NCI-H526 treated with DMSO at 0.1 percent for 48 hours (cell line): ENCODE data around the gene SLC40A1.

Experiments used
- DNase-seq: peaks from one replicate; lab custom pipeline; 2025; lab: John Stamatoyannopoulos, UW

The SLC40A1 gene

DNA sequence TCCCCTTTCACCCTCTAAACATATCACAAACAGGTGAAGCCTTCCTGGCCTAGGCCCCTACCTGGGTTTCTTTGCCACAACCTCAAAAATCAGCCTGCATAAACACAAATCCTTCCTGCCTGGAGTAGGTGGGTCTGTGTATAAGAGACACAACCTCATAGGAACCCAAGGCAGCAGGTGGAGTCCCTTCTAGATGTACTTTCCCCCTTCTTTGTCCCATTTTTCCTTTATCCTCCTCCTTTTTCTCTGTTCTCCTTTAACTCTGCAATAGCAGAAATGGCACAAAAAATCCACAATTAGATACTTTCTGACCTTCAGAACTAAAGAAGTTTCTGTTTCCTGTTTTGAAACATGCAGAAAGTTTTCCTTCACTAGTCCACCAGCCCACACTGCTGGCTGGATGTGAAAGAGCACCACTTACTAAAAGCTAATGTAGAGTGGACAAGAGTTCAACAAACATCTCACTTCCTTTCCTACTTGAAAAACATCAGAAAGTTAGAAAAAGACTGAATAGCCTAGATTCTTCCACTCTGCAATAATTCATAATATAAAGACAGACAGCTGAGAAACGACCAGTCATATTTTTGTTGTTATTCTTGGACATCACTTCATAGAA is 11.2 kb downstream of the SLC40A1 start:
- DNase-seq: no peak

GRCh38 chr2:189566046-189566445 is 14.5 kb downstream of the SLC40A1 start:
- no peak for DNase-seq

GRCh38 chr2:189561371-189562038 is 19.1 kb downstream of the SLC40A1 start:
- DNase-seq: no peak

GRCh38 chr2:189560273-189560586 is 20.4 kb downstream of the SLC40A1 start:
- DNase-seq: no peak

GRCh38 chr2:189559579-189560272 is 20.9 kb downstream of the SLC40A1 start:
- no peak for DNase-seq

GRCh38 chr2:189558516-189559272 is 21.9 kb downstream of the SLC40A1 start:
- no peak for DNase-seq

DNA sequence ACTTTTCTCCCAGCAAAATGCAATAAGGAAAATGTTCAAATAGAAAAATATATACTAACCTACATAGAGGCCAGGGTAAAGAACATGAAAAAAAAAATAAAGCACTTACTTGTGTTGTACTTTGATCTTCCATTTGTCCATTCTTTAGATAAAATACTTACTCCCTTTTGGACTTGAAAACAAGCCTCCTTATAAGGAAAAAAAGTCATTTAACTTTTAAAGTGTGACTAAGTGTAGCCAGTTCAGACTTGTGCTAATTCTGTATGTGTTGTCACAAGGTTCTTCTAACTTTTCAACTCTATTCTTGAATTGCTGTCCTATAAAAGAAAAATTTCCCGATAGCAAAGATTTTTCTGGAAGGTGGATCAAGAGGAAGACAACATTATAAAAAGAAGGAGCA is 23.2 kb downstream of the SLC40A1 start:
- DNase-seq: no peak

- no peak for DNase-seq
Measured at GRCh38 chr2:189556526-189556925, 24.1 kb downstream of the SLC40A1 start.

- no peak for DNase-seq
Measured at GRCh38 chr2:189555232-189555631, 25.4 kb downstream of the SLC40A1 start.

- DNase-seq: no peak
Measured at GRCh38 chr2:189553504-189554088, 27.0 kb downstream of the SLC40A1 start.

DNA sequence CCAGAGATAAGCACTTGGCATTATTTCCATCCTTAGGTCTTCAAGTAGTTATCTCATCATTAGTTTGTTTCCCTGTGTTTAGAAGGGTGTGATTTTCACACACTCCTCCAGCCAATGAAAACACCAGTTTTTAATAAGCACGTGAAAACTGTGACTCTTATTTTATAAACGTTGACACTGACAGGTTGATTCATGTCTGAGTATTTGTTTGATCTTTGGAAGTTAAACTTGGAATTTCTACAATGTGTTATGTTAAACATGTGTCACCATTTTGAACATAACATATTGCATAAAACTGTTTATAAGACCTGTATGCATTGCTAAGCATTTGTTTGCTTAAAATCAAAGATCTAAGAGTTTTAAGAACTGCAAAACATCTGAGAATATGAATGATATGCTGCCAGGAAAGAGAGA is 27.6 kb downstream of the SLC40A1 start:
- no peak for DNase-seq

DNA sequence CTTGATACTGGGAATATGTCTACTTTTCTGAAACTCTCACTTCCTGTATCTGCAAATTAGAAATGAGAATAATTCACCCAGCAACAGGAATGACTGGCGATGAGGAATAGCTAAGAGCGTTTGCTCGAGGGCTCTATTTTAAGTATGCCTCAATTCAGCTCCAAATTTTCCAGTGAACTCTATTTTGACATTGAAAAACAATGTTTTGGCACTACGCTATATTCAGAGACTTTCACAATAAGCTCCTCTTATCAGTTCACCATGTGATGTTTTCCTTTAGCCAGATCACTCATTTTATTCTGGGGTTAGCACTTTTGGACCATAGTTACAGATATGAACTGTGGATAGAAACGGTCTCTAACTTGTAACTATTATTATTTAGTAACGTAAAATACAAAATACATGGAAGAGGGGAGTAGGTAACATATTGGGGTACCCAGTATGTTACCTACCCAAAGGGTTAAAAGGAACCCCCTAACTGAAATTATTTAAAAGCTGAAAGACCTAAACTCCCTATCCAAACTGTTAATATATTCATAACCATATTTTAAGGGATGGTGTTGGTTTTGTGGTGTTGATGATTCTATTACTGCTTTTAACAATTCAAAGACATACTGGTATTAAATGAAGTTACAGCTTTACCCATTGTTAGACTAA is 28.1 kb downstream of the SLC40A1 start:
- no peak for DNase-seq

DNA sequence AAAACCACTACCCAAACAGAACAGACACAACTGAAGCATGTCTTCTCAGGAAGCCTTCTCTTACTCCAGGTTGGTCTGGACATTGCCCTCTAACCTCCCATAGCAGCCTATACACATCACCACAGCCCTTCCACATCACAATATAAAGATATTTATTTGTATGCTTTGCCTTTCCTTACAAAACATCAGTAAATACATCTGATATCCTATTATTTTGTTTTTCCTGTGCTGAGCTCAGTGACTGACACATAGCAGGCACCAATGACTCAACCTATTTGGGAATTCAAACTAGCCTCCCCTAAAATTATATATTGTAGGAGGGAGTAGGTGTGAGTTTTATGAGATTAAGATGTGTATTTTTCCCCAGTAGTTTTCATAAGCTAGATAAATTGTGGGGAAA is 28.8 kb downstream of the SLC40A1 start:
- DNase-seq: no peak

GRCh38 chr2:189549449-189549832 is 31.1 kb downstream of the SLC40A1 start:
- DNase-seq: no peak

DNA sequence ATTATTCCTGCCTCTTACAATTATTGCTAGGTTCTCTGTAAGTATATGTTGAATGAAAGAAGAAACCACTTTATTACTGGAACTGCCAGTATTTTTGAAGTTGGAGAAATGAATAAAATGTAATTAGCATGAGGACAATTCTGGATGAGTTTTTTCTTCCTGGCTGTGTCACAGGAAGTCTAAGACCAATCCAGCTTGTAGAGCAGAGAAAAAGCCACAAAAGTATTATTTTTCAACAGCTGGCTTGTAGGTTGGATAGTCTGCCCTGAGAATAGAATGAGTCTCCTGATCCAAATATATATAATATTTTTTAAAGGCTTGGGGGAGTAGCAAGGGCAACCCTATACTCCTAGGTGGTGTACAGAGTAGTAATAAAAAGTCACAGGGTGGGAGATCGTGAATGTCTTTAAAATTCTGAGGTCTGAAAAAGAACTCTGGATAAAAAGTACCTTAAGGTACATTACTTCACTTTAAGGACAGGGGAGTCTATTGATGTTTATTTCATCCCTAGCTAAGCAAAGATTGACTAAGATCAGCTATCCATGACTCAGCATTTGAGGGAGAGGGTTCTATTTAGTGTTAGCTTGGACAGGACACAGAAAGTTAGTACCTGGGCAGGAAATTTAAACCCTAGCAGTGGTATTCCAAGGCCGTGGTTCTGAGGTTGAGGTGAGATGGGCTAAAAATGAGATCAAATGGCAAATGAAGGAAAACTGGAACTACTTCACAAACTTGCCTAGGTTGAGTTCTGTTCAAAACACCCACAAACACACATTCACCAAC is 31.7 kb downstream of the SLC40A1 start:
- DNase-seq: no peak

DNA sequence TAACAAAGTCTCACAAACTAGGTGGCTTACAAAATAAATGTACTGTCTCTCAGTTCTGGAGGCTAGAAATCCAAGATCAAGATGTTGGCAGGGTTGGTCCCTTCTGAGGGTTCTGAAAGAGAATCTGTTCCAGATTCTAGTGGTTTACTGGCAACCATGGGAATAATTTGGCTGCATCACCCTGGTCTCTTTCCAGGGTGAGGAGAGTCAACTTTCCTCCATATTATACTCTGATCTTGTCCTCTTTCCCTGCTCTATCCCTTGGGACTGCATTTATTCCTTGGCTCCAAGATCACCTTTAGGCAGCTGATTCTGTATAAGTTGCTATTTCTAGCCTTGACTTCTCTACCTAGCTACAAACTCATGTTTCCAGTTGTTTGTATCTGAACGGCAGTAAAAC is 35.2 kb downstream of the SLC40A1 start:
- DNase-seq: no peak

- no peak for DNase-seq
Measured at GRCh38 chr2:189544318-189545042, 36.1 kb downstream of the SLC40A1 start.

GRCh38 chr2:189543367-189543766 is 37.2 kb downstream of the SLC40A1 start:
- DNase-seq: no peak

- no peak for DNase-seq
Measured at GRCh38 chr2:189542145-189542882, 38.3 kb downstream of the SLC40A1 start.

DNA sequence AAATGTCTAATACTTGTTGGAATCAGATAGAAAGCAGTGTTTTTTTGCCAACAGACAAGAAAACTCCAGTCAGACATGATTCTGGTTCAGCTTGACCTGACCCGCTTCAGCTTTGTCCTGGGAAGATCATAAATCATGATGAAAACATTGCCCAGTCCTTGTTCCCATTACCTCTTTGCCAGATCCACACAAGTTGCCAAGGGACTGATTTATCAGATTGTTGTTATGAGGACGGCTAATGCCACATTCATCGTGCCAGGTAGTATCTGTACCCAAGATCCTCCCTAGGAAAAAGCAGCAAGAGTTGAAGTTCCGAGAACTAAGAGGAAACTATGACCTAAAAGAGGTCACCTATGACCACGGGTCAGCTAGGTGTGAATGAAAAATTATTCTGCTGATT is 39.0 kb downstream of the SLC40A1 start:
- DNase-seq: no peak
